DOHH2 (cell line): Measurements from ENCODE around the gene SLC2A3.
"Not testable (repeated sequence)": the region's sequence is repeated elsewhere in the genome, so short reads cannot be mapped to it uniquely, and the experiment has no call there.

ENCODE experiments used
- H3F3A ChIP-seq: fragments of 200-600 bp; sonication (generic), shearing (Covaris generic); 2 replicates; pipeline ENCODE4 v1.6.0; 2016; ENCODE audit warnings: antibody characterized with exemption, mild to moderate bottlenecking; ENCODE audit not compliant: control insufficient read depth, insufficient read depth
- H3K27ac ChIP-seq: fragments of 200-600 bp; sonication (generic); 2 replicates; pipeline ENCODE4 v1.5.1; 2014; ENCODE audit warnings: low read depth, mild to moderate bottlenecking, low read length, moderate library complexity
- H3K27me3 ChIP-seq: fragments of 200-600 bp; sonication (generic); 2 replicates; pipeline ENCODE4 v1.6.1; 2014; ENCODE audit warnings: mild to moderate bottlenecking, low read length, mixed read lengths; ENCODE audit not compliant: control insufficient read depth
- H3K36me3 ChIP-seq: fragments of 200-600 bp; sonication (generic); 2 replicates; pipeline ENCODE4 v1.6.1; 2014; ENCODE audit warnings: mild to moderate bottlenecking, low read length, moderate library complexity, mixed read lengths; ENCODE audit not compliant: control insufficient read depth
- H3K4me1 ChIP-seq: fragments of 200-600 bp; sonication (generic); 2 replicates; pipeline ENCODE4 v1.6.1; 2014; ENCODE audit warnings: mild to moderate bottlenecking, low read length, mixed read lengths; ENCODE audit not compliant: control insufficient read depth
- H3K4me2 ChIP-seq: fragments of 200-600 bp; sonication (generic); 2 replicates; pipeline ENCODE4 v1.6.0; 2014; ENCODE audit warnings: mild to moderate bottlenecking, low read length, moderate library complexity
- H3K4me3 ChIP-seq: fragments of 200-600 bp; sonication (generic); 2 replicates; pipeline ENCODE4 v1.5.1; 2014; ENCODE audit warnings: mild to moderate bottlenecking, low read length, mixed read lengths
- H3K79me2 ChIP-seq: fragments of 200-600 bp; sonication (generic); 2 replicates; pipeline ENCODE4 v1.6.1; 2014; ENCODE audit warnings: mild to moderate bottlenecking, low read length, mixed read lengths; ENCODE audit not compliant: control insufficient read depth
- H3K9me2 ChIP-seq: fragments of 200-600 bp; sonication (generic); replicated peaks from 2 replicates; pipeline ENCODE4 v1.6.1; 2014; ENCODE audit warnings: mild to moderate bottlenecking, low read length, mixed read lengths; ENCODE audit not compliant: control insufficient read depth
- H3K9me3 ChIP-seq: fragments of 200-600 bp; sonication (generic); 2 replicates; pipeline ENCODE4 v1.6.1; 2014; ENCODE audit warnings: antibody characterized with exemption, low read length, mixed read lengths; ENCODE audit not compliant: control insufficient read depth, insufficient read depth
- H4K20me1 ChIP-seq: fragments of 200-600 bp; sonication (generic); 2 replicates; pipeline ENCODE4 v1.6.0; 2014; ENCODE audit warnings: low read depth, mild to moderate bottlenecking, antibody characterized with exemption, low read length, moderate library complexity; ENCODE audit not compliant: control insufficient read depth, insufficient read depth
- CTCF ChIP-seq: fragments of 200-600 bp; sonication (generic); IDR thresholded peaks from one replicate; pipeline ENCODE4 v1.5.1; 2014; ENCODE audit warnings: antibody characterized with exemption, mild to moderate bottlenecking, low read depth, low read length; ENCODE audit not compliant: poor library complexity, severe bottlenecking
- EZH2phosphoT487 ChIP-seq: fragments of 200-600 bp; sonication (generic); IDR thresholded peaks from 2 replicates; pipeline ENCODE4 v1.6.1; 2017; ENCODE audit warnings: borderline replicate concordance, mild to moderate bottlenecking, antibody characterized with exemption, low read length, moderate library complexity, mixed read lengths

The SLC2A3 gene

GRCh38 chr12:7929083-7929792 lies 6.7 kb downstream of the SLC2A3 start:
- no peak overlapping the region for H3K4me2 ChIP-seq
- H3K27me3 ChIP-seq, result no peaks in the 10 kb centered on the region
- no peaks in the 10 kb centered on the region for H4K20me1 ChIP-seq
- H3K36me3 ChIP-seq, result no peaks in the 10 kb centered on the region
- H3K9me3 ChIP-seq, result no peaks in the 10 kb centered on the region
- peaks cover 13% of the 10 kb centered on the region for H3K4me1 ChIP-seq
- H3K4me3 ChIP-seq, result no peak overlapping the region
- no peaks in the 10 kb centered on the region for H3K79me2 ChIP-seq
- TF ChIP-seq EZH2phosphoT487, result no peak
- TF ChIP-seq CTCF, result no peak
- H3F3A ChIP-seq, result no peaks in the 10 kb centered on the region
- no peak overlapping the region for H3K27ac ChIP-seq
- H3K9me2 ChIP-seq, result no peaks in the 10 kb centered on the region

GRCh38 chr12:7927470-7927869 lies 8.5 kb downstream of the SLC2A3 start:
- no peak overlapping the region for H3K4me2 ChIP-seq
- H3K9me2 ChIP-seq, result no peaks in the 10 kb centered on the region
- no peaks in the 10 kb centered on the region for H3K9me3 ChIP-seq
- no peaks in the 10 kb centered on the region for H3K79me2 ChIP-seq
- H3K36me3 ChIP-seq, result no peaks in the 10 kb centered on the region
- no peak overlapping the region for H3K27ac ChIP-seq
- TF ChIP-seq EZH2phosphoT487 (no peak), CTCF (no peak)
- no peaks in the 10 kb centered on the region for H4K20me1 ChIP-seq
- no peak overlapping the region for H3K4me3 ChIP-seq
- no peaks in the 10 kb centered on the region for H3F3A ChIP-seq
- no peaks in the 10 kb centered on the region for H3K4me1 ChIP-seq
- no peaks in the 10 kb centered on the region for H3K27me3 ChIP-seq

- H3K4me1 ChIP-seq, H3K27me3 ChIP-seq, H3K79me2 ChIP-seq, H3F3A ChIP-seq, H3K36me3 ChIP-seq, H3K9me3 ChIP-seq, H4K20me1 ChIP-seq, H3K9me2 ChIP-seq, H3K4me2 ChIP-seq, H3K27ac ChIP-seq, H3K4me3 ChIP-seq: not testable (repeated sequence)
Measured at GRCh38 chr12:7926068-7926666, 9.8 kb downstream of the SLC2A3 start.
